IMR-90 (cell line): ENCODE results near the gene S100A8.

Experiments used
- TF ChIP-seq, protein P1 (sequence below): conservative IDR thresholded peaks from 2 replicates; pipeline ENCODE4 v1.5.1; 2012; ENCODE audit warnings: mild to moderate bottlenecking, low read depth, low read length, improper control_type of control experiment
- TF ChIP-seq, protein P2 (sequence below): fragments of 150-350 bp; IDR thresholded peaks from 2 replicates; pipeline ENCODE4 v1.6.1; 2017; ENCODE audit warnings: mild to moderate bottlenecking, antibody characterized with exemption, low read length, low read depth

- TF ChIP-seq, protein P1, sequence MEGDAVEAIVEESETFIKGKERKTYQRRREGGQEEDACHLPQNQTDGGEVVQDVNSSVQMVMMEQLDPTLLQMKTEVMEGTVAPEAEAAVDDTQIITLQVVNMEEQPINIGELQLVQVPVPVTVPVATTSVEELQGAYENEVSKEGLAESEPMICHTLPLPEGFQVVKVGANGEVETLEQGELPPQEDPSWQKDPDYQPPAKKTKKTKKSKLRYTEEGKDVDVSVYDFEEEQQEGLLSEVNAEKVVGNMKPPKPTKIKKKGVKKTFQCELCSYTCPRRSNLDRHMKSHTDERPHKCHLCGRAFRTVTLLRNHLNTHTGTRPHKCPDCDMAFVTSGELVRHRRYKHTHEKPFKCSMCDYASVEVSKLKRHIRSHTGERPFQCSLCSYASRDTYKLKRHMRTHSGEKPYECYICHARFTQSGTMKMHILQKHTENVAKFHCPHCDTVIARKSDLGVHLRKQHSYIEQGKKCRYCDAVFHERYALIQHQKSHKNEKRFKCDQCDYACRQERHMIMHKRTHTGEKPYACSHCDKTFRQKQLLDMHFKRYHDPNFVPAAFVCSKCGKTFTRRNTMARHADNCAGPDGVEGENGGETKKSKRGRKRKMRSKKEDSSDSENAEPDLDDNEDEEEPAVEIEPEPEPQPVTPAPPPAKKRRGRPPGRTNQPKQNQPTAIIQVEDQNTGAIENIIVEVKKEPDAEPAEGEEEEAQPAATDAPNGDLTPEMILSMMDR: no peak
- TF ChIP-seq, protein P2, sequence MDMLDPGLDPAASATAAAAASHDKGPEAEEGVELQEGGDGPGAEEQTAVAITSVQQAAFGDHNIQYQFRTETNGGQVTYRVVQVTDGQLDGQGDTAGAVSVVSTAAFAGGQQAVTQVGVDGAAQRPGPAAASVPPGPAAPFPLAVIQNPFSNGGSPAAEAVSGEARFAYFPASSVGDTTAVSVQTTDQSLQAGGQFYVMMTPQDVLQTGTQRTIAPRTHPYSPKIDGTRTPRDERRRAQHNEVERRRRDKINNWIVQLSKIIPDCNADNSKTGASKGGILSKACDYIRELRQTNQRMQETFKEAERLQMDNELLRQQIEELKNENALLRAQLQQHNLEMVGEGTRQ: no peak
Observed at GRCh38 chr1:153415850-153416570, 25.1 kb upstream of the S100A8 start, which contains the start of gene S100A7A.
